Right hindlimb (tissue), 1 donor: ENCODE measurements around the gene SDHA.
"Not testable (repeated sequence)": the region's sequence is repeated elsewhere in the genome, so short reads cannot be mapped to it uniquely, and the experiment has no call there.

Source experiments
- DNase-seq: peaks from one replicate; pipeline ENCODE4 v3.0.0-alpha.2; 2018

The SDHA gene

DNA sequence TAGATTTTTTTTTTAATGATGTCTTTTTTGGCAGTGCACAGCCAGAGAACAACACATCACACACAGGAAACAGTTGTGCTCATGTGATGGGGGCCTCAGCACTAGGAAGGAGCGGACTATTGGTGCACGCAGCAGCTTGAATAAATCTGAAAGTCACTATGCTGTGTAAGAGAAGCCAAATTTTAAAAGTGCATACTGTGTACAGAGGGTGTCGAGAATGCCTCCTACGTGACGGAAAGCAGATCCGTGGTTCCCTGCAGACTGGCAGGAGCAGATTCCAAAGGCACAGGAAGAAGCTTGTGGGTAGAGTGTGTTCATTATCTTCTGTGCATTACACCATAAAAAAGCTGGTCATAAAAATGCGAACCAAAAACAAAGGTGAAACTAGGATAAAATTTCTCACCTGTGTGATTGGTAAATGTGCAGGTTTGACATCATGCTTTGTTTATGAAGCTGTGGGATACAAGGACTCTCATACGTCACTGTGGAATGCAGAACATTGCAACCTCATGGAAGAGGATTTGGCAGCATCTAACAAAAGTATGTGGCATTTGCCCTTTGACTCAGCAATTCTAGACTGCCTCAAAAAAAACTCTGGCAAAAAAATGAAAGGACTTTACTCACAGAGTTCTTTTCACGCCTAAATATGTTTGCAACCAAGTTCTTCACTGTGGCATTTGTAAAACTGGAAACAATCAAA is 45.3 kb downstream of the SDHA start:
- DNase-seq, result not testable (repeated sequence)

DNA sequence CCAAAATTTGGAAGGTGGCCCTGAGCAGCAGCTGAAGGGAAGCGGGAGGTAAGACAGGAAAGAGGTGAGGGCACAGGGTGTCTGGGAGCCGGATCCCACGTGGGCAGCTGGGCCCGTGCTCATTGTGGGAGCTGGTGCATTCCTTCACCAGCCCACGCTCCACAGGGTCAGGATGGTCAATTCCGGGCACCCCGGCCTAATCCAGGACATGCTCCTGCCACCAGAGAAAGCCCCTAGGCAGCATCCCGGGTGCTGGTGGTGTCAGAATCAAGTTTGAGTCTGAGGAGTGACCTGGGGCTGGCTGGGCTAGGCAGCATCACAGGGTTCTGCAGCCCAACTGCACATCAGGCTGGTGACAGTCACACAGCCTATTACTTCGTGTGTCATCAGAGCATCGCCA is 46.2 kb downstream of the SDHA start:
- DNase-seq, result no peak

DNA sequence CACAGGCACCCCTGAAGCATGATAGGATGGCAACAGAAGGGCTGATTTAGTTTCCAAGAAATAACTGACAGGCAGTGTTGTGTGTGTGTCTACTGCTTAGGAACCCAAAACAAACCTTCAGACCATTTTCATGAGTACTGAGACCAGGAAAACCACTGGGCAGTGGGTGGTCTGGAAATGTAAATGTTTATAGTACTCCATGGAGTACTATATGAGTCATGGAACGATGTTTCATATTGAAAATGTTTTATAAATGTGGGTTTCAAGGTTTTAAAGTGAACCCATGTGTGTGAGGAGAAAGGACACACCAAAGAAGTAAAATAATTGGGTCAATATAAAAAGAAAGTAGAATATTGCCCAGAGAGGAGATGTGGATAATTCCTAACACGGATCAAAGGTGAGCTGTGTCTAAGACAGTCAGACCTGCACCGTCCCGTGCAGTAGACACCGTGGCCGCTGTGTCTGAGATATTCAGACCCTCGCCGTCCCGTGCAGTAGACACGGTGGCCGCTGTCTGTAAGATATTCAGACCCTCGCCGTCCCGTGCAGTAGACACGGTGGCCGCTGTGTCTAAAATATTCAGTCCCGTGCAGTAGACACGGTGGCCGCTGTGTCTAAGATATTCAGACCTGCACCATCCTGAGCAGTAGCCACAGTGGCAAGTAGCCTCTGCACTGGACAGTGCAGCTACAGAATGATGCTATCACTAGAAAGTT is 48.3 kb downstream of the SDHA start:
- DNase-seq, result not testable (repeated sequence)

DNA sequence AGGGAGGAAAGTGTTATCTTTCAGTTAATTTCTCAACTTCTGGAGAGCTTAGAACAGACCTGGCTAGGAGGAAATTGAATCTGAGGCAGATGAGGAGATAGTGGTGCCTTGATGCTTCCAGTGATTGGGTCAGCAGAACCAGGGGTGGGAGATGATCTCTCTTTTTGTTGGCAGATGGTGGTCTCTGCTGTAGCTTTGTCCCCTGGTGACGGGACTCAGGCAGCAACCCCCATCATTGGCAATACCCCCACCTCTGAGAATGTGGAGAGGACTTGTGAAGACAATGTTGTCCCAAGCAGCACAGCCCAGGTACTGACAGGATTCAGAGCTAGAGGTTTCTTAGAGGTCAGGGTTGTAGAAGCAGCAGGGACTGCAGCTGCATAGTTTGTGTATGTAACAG is 49.6 kb downstream of the SDHA start:
- DNase-seq, result no peak

DNA sequence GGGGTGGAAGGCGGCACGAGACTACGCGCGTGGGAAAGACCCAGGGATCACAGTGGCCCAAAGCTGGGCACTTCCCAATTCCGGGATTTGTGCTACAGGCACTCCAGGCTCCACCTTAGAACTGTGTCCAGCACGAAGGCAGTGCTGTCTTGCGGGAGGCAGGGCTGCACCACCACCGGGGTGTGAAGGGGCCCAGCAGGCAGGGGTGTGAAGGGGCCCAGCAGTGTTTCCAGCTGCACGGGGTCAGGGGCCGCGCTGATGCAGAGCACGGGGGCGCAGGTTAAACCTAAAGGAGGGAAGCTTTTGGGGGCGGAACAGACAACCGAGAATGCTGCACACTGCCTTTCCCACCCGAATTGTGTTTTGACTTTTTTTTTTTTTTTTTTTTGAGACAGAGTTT is 52.2 kb downstream of the SDHA start:
- DNase-seq, result no peak

DNA sequence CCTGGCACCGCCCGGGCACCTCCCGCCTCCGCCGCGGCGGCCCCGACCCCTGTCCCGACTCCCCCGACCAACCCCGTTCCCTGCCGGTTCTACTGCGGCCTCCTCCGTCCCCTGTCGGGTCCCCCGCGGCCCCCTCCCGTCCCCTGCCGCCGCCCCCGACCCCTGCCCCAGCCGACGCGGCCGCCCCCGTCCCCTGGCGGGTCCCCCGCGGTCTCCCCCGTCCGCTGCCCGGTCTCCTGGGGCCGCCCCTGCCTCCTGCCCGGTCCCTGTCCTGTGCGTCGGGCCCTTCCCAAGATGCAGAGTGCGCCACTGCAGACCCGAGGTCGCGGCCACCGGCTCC is 53.7 kb downstream of the SDHA start:
- not testable (repeated sequence) for DNase-seq

DNA sequence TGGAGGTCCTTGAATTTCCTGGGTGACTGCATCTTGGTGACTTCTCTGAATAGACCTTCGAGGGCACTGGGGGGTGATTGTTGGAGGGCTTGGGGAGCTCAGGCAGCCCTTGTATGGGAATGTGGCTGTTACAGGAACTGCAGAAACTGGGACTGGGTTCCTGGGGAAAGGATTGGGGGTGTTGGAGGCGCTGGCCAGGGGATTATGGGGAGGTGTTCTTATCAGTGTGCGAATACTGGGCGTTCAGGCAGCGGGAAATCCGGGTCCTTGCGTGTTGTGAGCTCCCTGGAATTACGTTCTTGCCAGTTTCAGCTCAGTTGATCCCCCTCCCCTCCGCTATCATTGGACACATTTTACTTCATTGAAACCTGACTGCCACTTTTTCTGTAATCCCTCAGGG is 55.0 kb downstream of the SDHA start:
- not testable (repeated sequence) for DNase-seq

DNA sequence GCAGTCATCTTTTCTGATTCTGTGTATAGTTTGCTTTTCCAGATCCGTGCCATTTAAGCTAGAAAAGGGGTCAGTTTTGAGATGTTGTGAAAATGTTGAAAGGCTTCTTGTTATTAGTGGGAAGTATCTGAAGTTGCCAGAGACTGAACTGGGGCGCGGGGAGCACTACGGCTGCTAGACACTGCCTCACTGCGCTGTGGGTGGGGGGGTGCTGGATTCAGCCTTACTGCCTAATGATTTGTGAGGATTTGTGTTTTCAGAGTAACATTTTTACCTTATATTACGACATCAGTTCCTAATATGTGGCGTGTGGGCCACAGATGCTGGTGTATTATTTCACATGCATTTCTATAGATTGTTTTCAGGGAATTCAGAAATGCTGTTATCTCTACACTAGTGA is 55.4 kb downstream of the SDHA start:
- DNase-seq, result not testable (repeated sequence)

DNA sequence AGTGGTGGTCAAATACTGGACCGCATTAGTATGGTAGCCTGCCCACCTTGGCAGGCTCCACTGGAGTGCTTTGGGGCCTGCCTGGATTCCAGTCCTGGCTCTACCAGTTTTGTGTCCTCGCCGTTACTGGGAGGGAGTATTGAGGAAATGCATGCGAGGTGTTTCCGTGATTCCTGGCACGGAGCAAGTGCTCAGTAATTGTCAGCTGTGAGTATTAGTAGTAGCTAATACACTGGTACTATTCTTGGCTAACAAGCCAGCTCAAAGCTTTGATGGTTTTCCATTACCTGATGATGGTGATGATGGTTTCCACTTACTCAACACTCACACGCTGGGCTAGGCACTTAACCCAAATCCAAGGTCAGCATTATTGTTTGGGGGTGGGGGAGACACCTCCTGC is 56.2 kb downstream of the SDHA start:
- not testable (repeated sequence) for DNase-seq

DNA sequence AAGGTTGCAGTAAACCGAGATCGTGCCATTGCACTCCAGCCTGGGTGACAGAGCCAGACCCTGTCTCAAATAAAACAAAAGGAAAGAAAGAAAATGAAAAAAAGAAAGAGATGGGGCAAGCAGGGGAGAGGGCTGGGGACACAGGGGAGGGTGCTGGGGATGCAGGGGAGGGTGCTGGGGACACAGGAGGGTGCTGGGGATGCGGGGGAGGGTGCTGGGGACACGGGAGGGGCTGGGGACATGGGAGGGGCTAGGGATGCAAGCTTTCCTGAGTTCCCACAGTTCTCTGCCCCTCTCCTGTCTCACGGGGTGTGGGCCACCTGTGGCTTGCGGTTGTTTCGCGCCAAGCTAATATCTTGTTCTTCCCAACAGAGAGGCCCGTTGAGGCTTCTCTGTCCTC is 60.5 kb downstream of the SDHA start:
- no peak for DNase-seq

DNA sequence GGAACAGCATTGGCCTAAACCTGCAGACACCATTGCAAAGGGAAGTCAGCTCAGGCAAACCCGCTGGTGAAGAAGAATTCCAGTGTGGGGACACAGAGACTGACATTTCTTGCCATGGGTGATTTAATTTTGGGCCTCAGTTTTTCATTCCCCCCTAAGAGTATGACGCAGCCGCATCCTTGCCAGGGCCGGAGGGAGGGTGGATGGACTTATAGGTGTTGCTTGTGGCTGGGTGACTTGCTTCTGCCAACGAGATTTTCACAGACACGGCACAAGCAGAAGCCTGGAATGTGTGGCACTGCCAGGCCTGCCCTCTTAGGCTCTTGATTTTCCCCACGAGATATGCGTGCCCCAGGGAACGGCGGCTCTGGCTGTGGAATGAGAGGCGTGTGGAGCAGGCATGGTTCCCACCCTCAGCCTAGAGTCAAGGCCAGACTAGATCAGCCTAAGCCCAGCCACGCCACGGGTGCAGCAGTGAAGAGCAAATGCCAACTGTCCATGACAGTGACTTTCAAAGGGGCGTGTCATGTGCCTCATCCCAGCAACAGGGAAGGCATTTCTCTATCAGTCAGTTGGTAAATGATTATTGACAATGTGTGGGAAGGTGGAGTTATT is 61.0 kb downstream of the SDHA start:
- DNase-seq, result not testable (repeated sequence)

DNA sequence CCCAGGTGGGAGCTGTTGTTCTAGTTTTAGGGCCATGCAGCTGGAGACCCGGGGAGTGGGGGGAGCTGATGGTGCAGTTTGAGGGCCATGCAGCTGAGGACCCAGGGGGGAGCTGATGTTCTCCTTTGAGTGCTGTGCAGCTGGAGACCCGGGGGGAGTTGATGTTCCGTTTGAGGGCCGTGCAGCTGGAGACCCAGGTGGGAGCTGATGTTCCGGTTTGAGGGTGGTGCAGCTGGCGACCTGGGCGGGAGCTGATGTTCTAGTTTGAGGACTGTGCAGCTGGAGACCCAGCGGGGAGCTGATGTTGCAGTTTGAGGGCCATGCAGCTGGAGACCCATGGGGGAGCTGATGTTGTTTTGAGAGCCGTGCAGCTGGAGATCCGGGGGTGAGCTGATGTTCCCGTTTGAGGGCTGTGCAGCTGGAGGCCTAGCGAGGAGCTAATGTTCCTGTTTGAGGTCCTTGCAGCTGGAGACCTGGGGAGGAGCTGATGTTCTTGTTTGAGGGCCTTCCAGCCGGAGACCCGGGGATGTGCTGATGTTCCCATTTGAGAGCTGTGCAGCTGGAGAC is 68.0 kb downstream of the SDHA start:
- no peak for DNase-seq

DNA sequence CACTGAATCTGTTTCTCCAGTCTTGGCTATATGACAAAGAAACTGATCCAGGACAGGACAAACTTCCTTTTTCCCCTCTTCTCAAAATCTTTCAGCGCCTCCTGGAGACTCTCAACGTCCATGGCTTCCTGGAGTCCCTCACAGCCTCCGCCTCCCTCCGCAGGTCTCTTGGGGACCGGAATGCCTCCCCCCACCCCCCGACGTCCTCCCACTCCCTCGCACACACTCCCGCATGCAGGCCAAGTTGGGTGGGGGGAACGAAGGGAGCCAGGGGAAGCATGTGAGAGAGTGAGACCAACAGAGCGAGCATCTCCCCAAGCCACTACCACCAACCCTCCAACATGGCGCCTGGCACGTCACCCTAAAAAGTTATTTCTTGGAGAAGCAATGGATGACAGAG is 72.1 kb downstream of the SDHA start:
- DNase-seq, result not testable (repeated sequence)

DNA sequence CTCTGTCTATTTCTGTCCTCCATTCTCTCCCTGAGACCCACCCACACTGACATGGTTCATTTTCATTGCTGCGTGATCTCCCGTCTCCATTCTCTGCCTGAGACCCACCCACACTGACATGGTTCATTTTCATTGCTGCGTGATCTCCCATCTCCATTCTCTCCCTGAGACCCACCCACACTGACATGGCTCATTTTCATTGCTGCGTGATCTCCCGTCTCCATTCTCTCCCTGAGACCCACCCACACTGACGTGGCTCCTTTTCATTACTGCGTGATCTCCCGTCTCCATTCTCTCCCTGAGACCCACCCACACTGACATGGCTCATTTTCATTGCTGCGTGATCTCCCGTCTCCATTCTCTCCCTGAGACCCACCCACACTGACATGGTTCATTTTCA is 73.2 kb downstream of the SDHA start:
- DNase-seq, result not testable (repeated sequence)

DNA sequence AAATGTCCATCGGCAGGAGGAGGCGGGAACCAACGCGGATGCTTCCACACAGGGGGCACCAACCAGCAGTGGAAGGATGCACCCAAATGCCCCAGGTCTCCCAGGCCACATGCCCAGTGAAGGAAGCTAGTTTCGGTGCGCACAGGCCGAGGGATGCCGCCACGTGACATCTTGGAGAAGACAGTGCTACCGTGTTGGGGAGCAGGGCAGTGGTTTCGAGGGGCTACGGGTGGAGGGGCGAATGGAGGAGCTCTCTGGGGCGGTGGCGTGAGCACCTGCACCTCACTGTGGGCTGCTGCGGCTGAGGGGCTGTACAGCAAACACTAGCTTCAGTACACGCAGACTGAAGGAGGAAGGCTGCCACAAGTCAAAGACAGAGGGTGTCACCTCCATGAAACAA is 76.7 kb downstream of the SDHA start:
- not testable (repeated sequence) for DNase-seq

DNA sequence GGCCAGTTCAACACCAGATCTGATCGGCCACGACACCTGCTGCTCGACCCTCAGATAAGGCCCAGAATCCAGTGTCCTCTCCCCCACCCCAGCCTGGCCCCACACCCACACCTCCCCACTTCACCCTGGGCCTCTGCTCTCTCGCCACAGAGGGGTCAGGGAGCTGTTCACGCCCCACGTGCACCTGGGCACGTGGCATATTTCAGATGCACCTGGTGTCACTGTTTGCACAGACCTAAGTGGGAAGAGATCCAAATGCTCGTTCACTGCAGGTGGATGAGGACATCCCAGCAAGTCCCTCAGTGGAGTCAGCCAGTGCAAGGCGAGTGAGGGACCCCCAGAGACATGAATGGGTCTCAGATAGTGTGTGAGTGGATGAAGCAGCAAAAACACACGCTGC is 78.1 kb downstream of the SDHA start:
- not testable (repeated sequence) for DNase-seq

DNA sequence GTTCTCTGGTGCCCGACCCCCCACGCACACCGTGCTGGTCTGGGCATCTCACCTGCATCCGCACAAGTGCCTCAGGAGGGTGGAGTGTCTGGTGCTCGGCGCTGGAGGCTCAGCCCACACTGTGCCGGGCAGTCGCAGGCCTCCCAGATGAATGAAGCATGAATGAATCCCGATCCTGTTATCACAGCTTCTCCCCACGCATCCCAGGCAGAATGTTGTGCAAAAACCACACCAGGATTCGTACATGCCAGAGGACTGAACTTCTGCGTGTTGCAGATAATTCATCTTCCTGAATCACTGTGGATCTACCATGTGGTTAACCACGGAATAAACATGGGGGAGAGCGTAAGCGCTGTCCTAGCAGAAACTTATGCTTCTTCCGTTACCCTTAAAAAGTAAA is 78.8 kb downstream of the SDHA start:
- DNase-seq, result not testable (repeated sequence)

DNA sequence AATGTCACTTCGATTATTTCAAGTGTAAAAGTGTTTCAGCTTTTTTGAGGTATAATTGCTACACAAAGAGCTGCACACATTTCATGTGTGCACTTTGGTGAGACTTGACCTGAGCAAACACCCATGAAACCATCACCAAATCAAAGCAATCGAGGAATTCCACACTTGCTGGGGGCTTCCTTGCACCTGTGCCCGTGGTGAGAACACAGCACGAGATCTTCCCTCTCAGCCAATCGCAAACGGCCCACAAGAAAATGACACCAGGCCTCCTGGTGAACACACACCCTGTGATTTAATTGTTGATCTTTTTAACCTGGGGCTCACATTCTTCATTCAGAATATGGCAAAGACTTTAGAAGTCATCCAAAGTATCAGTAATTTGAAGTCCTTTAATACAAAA is 79.3 kb downstream of the SDHA start:
- not testable (repeated sequence) for DNase-seq

DNA sequence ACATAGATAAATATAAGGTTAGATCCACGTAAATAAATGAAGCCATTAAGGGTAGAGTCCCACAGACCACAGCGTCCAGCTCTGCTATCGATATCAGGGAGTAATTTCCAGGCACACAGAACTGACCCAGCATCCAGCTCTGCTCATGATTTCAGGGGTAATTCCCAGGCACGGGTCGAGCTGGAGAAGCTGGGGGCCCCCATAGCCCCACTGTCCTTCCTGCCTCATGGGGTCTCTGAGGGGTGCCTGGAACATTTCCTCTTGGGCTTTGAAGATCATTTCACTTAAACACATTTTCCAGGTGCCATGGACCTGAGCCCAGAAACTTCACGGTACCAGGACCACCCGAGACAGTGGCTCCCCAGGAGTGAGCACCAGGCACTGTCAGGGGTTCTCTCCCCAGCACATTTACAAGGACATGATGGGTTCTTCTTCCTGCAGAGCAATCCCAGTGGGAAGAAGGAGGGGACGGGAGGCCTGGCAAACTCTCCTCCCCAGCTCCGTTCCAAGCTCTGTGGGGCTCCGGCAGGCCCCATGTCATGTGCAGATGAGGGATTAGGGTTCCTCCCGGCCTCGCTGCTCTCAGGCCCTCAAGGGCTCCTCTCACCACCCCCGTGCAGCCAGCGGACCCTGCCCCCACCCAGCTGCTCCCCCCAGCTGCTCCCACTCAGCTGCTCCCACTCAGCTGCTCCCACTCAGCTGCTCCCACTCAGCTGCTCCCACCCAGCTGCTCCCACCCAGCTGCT is 80.0 kb downstream of the SDHA start:
- not testable (repeated sequence) for DNase-seq

DNA sequence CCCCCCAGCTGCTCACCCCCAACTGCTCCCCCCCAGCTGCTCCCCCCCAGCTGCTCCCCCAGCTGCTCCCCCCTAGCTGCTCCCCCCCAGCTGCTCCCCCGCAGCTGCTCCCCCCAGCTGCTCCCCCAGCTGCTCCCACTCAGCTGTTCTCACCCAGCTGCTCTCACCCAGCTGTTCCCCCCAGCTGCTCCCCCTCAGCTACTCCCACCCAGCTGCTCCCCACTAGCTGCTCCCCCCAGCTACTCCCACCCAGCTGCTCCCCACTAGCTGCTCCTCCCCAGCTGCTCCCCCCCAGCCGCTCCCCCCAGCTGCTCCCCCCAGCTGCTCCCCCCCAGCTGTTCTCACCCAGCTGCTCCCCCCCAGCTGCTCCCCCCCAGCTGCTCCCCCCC is 80.6 kb downstream of the SDHA start:
- DNase-seq, result no peak

DNA sequence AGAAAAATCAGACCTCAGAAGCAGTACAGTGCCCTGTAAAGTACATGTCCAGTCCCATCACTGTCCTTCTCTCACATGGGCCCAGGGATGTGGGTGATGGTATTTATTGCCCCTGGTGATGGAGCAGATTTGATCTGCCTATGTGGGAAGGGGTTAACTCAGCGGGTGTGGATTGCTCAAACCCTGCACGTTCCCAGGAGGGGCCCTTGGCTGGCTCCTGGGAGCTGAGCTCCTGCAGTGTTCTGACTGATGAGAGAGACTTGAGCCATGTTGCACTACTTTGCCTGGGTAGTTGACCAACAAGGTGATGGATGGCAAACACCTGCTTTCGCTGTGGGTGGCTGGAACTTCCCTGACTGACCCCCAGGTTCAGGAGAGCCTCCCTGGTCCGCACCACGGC is 81.8 kb downstream of the SDHA start:
- DNase-seq, result not testable (repeated sequence)

DNA sequence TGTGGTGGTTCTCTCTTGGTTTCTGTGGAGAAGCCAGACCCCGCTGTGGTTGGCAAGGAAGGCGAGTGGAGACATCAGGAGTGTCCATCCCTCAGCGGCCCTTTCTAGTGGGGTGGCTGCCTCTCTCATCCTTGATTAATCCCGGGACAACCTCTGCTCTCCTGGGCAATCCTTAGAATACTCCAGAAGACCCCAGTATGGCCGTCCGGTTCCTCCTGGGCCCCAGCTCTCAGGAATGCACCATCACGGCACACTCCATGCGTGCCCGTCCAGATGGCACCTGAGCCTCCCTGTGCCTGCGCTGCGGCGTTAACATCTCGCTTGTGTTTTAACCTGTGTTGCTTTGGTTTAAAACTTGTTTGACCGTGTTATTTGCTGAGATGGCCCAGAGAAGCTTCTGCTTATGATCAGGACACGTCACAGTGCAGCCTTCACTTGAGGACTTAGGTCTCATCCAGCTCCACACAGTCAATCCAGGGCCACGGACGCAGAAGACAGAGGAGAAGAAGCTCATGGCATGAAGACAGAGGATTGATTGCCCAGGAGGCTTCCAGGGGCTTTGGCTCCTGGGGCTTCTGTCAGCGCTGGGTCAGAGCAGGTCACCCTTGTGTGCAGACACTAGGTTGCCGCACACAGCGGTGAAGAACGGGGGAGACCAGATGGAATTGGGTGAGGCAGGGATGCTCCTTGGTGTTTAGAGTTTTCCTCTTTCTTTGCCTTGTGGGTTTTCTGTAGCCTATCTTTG is 82.7 kb downstream of the SDHA start:
- not testable (repeated sequence) for DNase-seq
